Activated B cell treated with CpG ODN at 0.5 μM for 24 hours (primary cell): Measurements from ENCODE around the gene MME. TPM values are rescaled to one million over a fixed set of nuclear protein-coding genes. Genes with fewer than 3 reads are reported as not detected.
"Not testable (repeated sequence)": the region's sequence is repeated elsewhere in the genome, so short reads cannot be mapped to it uniquely, and the experiment has no call there.

ENCODE experiments used
- ATAC-seq: fragments of 200-7000 bp; cut with Tn5 transposase; one replicate; pipeline ENCODE4 v1.10.0; 2021; ENCODE audit warnings: low read depth, mild to moderate bottlenecking, moderate library complexity
- CTCF ChIA-PET: fragments of 350-600 bp; sonication (Branson Sonifier 250); formaldehyde crosslinking; loops from one replicate; lab custom pipeline; 2021; ENCODE audit warnings: antibody characterized with exemption; lab: Charles Lee
- POLR2A ChIA-PET: fragments of 350-600 bp; sonication (Branson Sonifier 250); formaldehyde crosslinking; loops from one replicate; lab custom pipeline; 2021; ENCODE audit warnings: antibody characterized with exemption; lab: Charles Lee
- DNase-seq: peaks from one replicate; pipeline ENCODE4 v3.0.0; 2022
- H3K27ac Mint-ChIP-seq: one replicate; pipeline ENCODE4 v1.8.0; 2020; ENCODE audit warnings: mixed read lengths
- H3K27me3 Mint-ChIP-seq: one replicate; pipeline ENCODE4 v1.8.0; 2021; ENCODE audit warnings: mixed read lengths
- H3K36me3 Mint-ChIP-seq: one replicate; pipeline ENCODE4 v1.8.0; 2021; ENCODE audit warnings: low read depth, mixed read lengths
- H3K4me1 Mint-ChIP-seq: one replicate; pipeline ENCODE4 v1.8.0; 2021; ENCODE audit warnings: mixed read lengths
- H3K4me3 Mint-ChIP-seq: one replicate; pipeline ENCODE4 v1.8.0; 2020; ENCODE audit warnings: mild to moderate bottlenecking, mixed read lengths
- H3K9me3 Mint-ChIP-seq: one replicate; pipeline ENCODE4 v1.8.0; 2020; ENCODE audit warnings: mixed read lengths
- intact Hi-C: fragments of 100-400 bp; cut with micrococcal nuclease; formaldehyde crosslinking; loops from one replicate; pipeline ENCODE4 v1.15.1; 2024
- total RNA-seq: library from RNA; stranded (reverse); gene quantifications from 2 replicates; pipeline ENCODE4 v1.2.3, GENCODE V29; 2022
- TF ChIP-seq, protein P1 (sequence below): fragments of 200-600 bp; IDR thresholded peaks from one replicate; pipeline ENCODE4 v1.8.0; 2022; ENCODE audit warnings: antibody characterized with exemption, mild to moderate bottlenecking

Gene MME
- total RNA-seq, 1 donor from 2014 or later = 3.4 TPM

DNA sequence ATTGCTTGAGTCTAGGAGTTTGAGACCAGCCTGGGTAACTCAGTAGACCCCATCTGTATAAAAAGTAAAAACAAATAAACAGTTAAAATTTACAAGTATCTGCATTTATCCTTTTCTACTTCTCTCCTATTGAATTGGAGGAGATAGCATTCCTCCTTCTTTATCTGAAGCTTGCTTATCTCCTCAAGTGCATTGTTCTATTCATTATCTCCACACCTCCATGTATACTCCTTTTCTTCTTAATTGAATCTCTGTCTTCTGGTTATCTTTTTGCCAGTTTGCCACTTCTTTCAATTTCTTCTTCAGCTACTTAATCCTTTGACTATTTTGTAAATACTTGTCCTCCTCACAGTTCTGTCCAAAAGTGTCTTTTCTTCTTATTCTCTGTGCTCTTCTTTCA lies 124.7 kb downstream of the MME start:
- ChIA-PET POLR2A (no interaction called here), CTCF (no interaction called here)
- H3K27ac Mint-ChIP-seq = no peak overlapping the region
- H3K36me3 Mint-ChIP-seq = no peaks in the 10 kb centered on the region
- H3K27me3 Mint-ChIP-seq = no peaks in the 10 kb centered on the region
- H3K4me1 Mint-ChIP-seq = no peaks in the 10 kb centered on the region
- no peak for ATAC-seq
- intact Hi-C loops = no loop called here
- no peak overlapping the region for H3K4me3 Mint-ChIP-seq
- H3K9me3 Mint-ChIP-seq = no peaks in the 10 kb centered on the region
- DNase-seq = no peak
- TF ChIP-seq, protein P1, sequence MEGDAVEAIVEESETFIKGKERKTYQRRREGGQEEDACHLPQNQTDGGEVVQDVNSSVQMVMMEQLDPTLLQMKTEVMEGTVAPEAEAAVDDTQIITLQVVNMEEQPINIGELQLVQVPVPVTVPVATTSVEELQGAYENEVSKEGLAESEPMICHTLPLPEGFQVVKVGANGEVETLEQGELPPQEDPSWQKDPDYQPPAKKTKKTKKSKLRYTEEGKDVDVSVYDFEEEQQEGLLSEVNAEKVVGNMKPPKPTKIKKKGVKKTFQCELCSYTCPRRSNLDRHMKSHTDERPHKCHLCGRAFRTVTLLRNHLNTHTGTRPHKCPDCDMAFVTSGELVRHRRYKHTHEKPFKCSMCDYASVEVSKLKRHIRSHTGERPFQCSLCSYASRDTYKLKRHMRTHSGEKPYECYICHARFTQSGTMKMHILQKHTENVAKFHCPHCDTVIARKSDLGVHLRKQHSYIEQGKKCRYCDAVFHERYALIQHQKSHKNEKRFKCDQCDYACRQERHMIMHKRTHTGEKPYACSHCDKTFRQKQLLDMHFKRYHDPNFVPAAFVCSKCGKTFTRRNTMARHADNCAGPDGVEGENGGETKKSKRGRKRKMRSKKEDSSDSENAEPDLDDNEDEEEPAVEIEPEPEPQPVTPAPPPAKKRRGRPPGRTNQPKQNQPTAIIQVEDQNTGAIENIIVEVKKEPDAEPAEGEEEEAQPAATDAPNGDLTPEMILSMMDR = no peak

DNA sequence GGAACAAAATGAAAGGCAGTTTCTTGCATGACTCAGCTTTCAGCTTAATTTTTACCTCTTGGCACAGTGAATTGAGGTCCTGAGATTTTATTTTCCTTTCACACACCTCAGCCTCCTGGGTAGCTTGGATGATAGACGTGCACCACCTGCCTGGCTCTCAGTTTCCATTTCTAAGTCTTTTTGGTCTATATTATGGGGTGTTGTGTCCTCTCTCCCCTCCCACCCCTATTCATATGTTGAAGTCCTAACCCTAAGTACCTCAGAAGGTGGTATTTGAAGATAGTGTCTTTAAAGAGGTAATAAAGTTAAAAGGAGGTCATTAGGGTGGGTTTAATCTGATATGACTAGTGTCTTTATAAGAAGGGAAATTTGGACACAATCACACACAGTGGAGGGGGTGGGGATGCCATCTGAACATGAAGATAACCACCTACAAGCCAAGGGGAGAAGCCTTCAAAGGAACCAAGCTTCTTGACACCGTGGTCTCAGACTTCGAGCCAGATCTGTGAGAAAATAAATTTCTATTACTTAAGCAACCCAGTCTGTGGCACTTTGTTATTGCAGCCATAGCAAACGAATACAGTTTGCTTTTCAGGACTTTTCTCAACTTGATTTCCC lies 128.2 kb downstream of the MME start:
- Mint-ChIP-seq H3K27ac (no peak overlapping the region), H3K4me1 (peaks cover 1% of the 10 kb centered on the region), H3K27me3 (no peaks in the 10 kb centered on the region), H3K9me3 (no peaks in the 10 kb centered on the region), H3K36me3 (no peaks in the 10 kb centered on the region), H3K4me3 (no peak overlapping the region)
- ChIA-PET POLR2A (no interaction called here), CTCF (no interaction called here)
- ATAC-seq (no peak), DNase-seq (no peak)
- intact Hi-C loops = no loop called here
- TF ChIP-seq, protein P1 = no peak

DNA sequence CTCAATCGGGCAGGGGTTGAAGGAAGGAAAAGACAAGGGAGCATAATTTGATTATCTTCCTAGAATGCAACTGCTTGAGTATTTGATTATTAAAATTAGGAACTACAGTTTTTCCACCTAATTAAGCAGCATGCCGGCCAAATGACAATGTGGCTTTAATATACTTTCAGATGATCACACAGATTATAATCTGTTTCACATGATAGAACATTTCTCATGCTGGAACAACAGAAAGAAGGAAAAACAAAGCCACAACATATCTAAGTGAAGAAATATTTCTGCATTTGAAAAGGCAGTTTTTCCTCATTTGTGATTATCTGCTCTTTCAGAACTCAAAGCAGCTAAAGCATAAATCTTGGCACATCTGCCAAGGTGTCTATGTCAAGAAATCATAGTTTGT lies 130.6 kb downstream of the MME start:
- no peaks in the 10 kb centered on the region for H3K27me3 Mint-ChIP-seq
- peaks cover 1% of the 10 kb centered on the region for H3K4me1 Mint-ChIP-seq
- H3K27ac Mint-ChIP-seq = no peak overlapping the region
- ChIA-PET POLR2A (no interaction called here), CTCF (no interaction called here)
- DNase-seq (no peak), ATAC-seq (no peak)
- TF ChIP-seq, protein P1 = no peak
- intact Hi-C loops = no loop called here
- H3K36me3 Mint-ChIP-seq = no peaks in the 10 kb centered on the region
- H3K4me3 Mint-ChIP-seq = no peak overlapping the region
- H3K9me3 Mint-ChIP-seq = no peaks in the 10 kb centered on the region

DNA sequence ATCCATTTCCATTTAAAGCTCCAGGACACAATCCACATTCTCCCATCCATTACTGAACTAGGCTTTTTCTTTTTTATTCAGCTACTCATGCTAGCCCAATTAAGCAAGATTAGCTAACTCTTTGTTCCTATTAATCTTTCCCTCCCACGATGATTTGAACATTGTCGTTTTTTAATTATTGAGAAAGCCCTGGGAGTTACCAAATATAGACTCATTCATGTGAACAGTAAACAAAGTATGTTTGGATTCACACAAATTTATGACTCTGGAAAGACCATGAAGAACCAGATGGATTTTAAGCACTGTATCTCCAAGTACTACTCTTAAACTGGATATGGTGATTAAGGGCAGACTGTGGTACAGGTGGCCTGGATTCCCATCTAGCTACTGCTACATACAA lies 131.1 kb downstream of the MME start:
- peaks cover 1% of the 10 kb centered on the region for H3K4me1 Mint-ChIP-seq
- no peaks in the 10 kb centered on the region for H3K36me3 Mint-ChIP-seq
- intact Hi-C loops = no loop called here
- ATAC-seq (no peak), DNase-seq (no peak)
- H3K9me3 Mint-ChIP-seq = no peaks in the 10 kb centered on the region
- no peaks in the 10 kb centered on the region for H3K27me3 Mint-ChIP-seq
- TF ChIP-seq, protein P1 = no peak
- no peak overlapping the region for H3K27ac Mint-ChIP-seq
- H3K4me3 Mint-ChIP-seq = no peak overlapping the region
- CTCF ChIA-PET = no interaction called here
- POLR2A ChIA-PET = no interaction called here

DNA sequence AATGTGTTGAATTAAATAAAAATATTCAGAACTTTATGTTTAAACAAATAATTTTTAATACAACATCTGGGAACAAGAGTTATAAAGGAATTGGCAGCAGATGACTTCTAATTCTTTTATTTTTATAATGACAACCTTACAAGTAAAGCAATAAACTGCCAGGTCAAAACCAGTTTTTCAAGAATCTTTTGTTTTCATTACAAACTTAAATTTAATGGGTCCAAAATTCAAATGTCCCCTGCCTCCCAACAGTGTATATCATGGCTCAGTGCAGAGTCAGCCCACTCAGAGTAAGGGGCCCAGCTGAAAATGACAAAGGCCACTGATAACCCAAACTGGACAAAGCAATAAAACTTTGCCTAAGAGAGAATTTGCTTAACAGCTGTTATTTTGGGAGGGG lies 131.8 kb downstream of the MME start:
- Mint-ChIP-seq H3K27ac (no peak overlapping the region), H3K27me3 (no peaks in the 10 kb centered on the region), H3K4me1 (peaks cover 1% of the 10 kb centered on the region), H3K4me3 (no peak overlapping the region), H3K36me3 (no peaks in the 10 kb centered on the region), H3K9me3 (no peaks in the 10 kb centered on the region)
- ChIA-PET POLR2A (no interaction called here), CTCF (no interaction called here)
- intact Hi-C loops = no loop called here
- no peak for DNase-seq
- TF ChIP-seq, protein P1 = no peak
- no peak for ATAC-seq

DNA sequence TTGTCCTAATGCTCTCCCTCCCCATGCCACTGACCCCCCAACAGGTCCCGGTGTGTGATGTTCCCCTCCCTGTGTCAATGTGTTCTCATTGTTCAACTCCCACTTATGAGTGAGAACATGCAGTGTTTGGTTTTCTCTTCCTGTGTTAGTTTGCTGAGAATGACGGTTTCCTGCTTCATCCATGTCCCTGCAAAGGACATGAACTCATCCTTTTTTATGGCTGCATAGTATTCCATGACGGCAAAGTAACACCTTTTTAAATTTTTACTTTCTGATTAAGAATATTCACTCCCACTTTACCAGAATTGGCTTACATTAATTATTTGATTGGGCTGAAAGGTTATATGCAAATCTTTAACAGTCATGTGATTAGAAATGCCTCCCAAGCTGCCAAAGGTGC lies 135.9 kb downstream of the MME start:
- H3K9me3 Mint-ChIP-seq, POLR2A ChIA-PET, H3K4me3 Mint-ChIP-seq, ATAC-seq, intact Hi-C loops, H3K27me3 Mint-ChIP-seq, CTCF ChIA-PET, H3K27ac Mint-ChIP-seq, H3K36me3 Mint-ChIP-seq, H3K4me1 Mint-ChIP-seq, DNase-seq: not testable (repeated sequence)
